ENCODE results near the gene NFKB2. TPM values are rescaled to one million over a fixed set of nuclear protein-coding genes. Genes with fewer than 3 reads are reported as not detected.

Gene NFKB2
- total RNA-seq, 2 donors from 2014 or later: 7.3 to 15.6 TPM

- H3K4me3 ChIP-seq: peak overlapping the region; percentile 58 to 65
- DNase-seq (ENCODE audit: low spot score): peak; percentile 87
- peak; percentile 93 to 97 for TF ChIP-seq CTCF (IDR thresholded peaks at IDR 0.05)
- peaks cover 14% of the 10 kb centered on the region for H3K36me3 ChIP-seq
- H3K9me3 ChIP-seq: no peaks in the 10 kb centered on the region
- H3K27ac ChIP-seq: peak overlapping the region; percentile 92 to 93
- no peaks in the 10 kb centered on the region for H3K27me3 ChIP-seq
- H3K4me1 ChIP-seq: peaks cover 0 to 39% of the 10 kb centered on the region in 2 donors
Measured at GRCh38 chr10:102399217-102400021, 3.9 kb downstream of the NFKB2 start.

- no peaks in the 10 kb centered on the region for H3K9me3 ChIP-seq
- no peak for TF ChIP-seq CTCF (IDR thresholded peaks at IDR 0.05)
- H3K27ac ChIP-seq: peak overlapping the region in 1 of 2 donors; percentile 93
- peaks cover 14% of the 10 kb centered on the region for H3K36me3 ChIP-seq
- no peak overlapping the region for H3K4me3 ChIP-seq
- no peak for DNase-seq (ENCODE audit: low spot score)
- no peaks in the 10 kb centered on the region for H3K27me3 ChIP-seq
- H3K4me1 ChIP-seq: peaks cover 0 to 33% of the 10 kb centered on the region in 2 donors
Measured at GRCh38 chr10:102400076-102400475, 4.6 kb downstream of the NFKB2 start.

- Histone ChIP-seq H3K27me3 (no peaks in the 10 kb centered on the region), H3K9me3 (no peaks in the 10 kb centered on the region), H3K27ac (no peak overlapping the region), H3K36me3 (peaks cover 14% of the 10 kb centered on the region), H3K4me1 (peaks cover 0 to 30% of the 10 kb centered on the region in 2 donors), H3K4me3 (no peak overlapping the region)
- no peak for TF ChIP-seq CTCF (IDR thresholded peaks at IDR 0.05)
- no peak for DNase-seq (ENCODE audit: low spot score)
Measured at GRCh38 chr10:102400598-102401341, 5.3 kb downstream of the NFKB2 start.

- Histone ChIP-seq H3K36me3 (peaks cover 14% of the 10 kb centered on the region), H3K4me1 (peaks cover 0 to 24% of the 10 kb centered on the region in 2 donors), H3K27ac (no peak overlapping the region), H3K9me3 (no peaks in the 10 kb centered on the region), H3K4me3 (no peak overlapping the region), H3K27me3 (no peaks in the 10 kb centered on the region)
- DNase-seq (ENCODE audit: low spot score): no peak
- no peak for TF ChIP-seq CTCF (IDR thresholded peaks at IDR 0.05)
Measured at GRCh38 chr10:102401342-102401654, 5.8 kb downstream of the NFKB2 start.

- H3K4me3 ChIP-seq: no peak overlapping the region
- H3K27me3 ChIP-seq: no peaks in the 10 kb centered on the region
- no peak for DNase-seq (ENCODE audit: low spot score)
- H3K27ac ChIP-seq: no peak overlapping the region
- no peaks in the 10 kb centered on the region for H3K9me3 ChIP-seq
- TF ChIP-seq CTCF (IDR thresholded peaks at IDR 0.05): no peak
- peaks cover 14% of the 10 kb centered on the region for H3K36me3 ChIP-seq
- H3K4me1 ChIP-seq: peaks cover 0 to 18% of the 10 kb centered on the region in 2 donors
Measured at GRCh38 chr10:102401735-102402511, 6.4 kb downstream of the NFKB2 start.
